NT2/D1 (cell line): Measurements from ENCODE around the gene HOXD4.

Experiments used
- DNase-seq: peaks from one replicate; pipeline ENCODE4 v3.0.0-alpha.2; 2011; ENCODE audit warnings: low read depth, low spot score
- H3K27me3 ChIP-seq: 2 replicates; pipeline ENCODE4 v1.6.0; 2011; ENCODE audit warnings: mild to moderate bottlenecking; ENCODE audit not compliant: insufficient read length, insufficient read depth
- H3K36me3 ChIP-seq: 2 replicates; pipeline ENCODE4 v1.6.1; 2011; ENCODE audit warnings: mild to moderate bottlenecking, low read length, mixed read lengths; ENCODE audit not compliant: insufficient read depth, insufficient read length
- H3K4me1 ChIP-seq: 2 replicates; pipeline ENCODE4 v1.5.1; 2011; ENCODE audit not compliant: insufficient read depth, insufficient read length
- H3K4me3 ChIP-seq: 2 replicates; pipeline ENCODE4 v1.5.1; 2011; ENCODE audit warnings: low read depth; ENCODE audit not compliant: insufficient read length
- H3K9ac ChIP-seq: 2 replicates; pipeline ENCODE4 v1.6.0; 2011; ENCODE audit warnings: low read depth; ENCODE audit not compliant: insufficient read length
- H3K9me3 ChIP-seq: 2 replicates; pipeline ENCODE4 v1.5.1; 2011; ENCODE audit warnings: mild to moderate bottlenecking, low read length; ENCODE audit not compliant: insufficient read depth
- SUZ12 ChIP-seq: IDR thresholded peaks from 2 replicates; pipeline ENCODE4 v1.6.1; 2011; ENCODE audit not compliant: insufficient read length, insufficient read depth; ENCODE audit errors: extremely low read depth
- YY1 ChIP-seq: IDR thresholded peaks from 2 replicates; pipeline ENCODE4 v1.6.1; 2011; ENCODE audit not compliant: insufficient read length, insufficient read depth
- ZNF274 ChIP-seq: IDR thresholded peaks from 2 replicates; pipeline ENCODE4 v1.6.1; 2011; ENCODE audit warnings: mild to moderate bottlenecking, low read depth, low read length

The HOXD4 gene

GRCh38 chr2:176158186-176158591 is 6.8 kb downstream of the HOXD4 start:
- no peak for DNase-seq
- peaks cover 14% of the 10 kb centered on the region for H3K4me1 ChIP-seq
- no peak overlapping the region for H3K9ac ChIP-seq
- H3K27me3 ChIP-seq, result peaks cover 100% of the 10 kb centered on the region
- H3K36me3 ChIP-seq, result no peaks in the 10 kb centered on the region
- H3K9me3 ChIP-seq, result no peaks in the 10 kb centered on the region
- no peak overlapping the region for H3K4me3 ChIP-seq
- TF ChIP-seq ZNF274 (no peak), SUZ12 (no peak), YY1 (no peak)

- Histone ChIP-seq H3K4me1 (peaks cover 18% of the 10 kb centered on the region), H3K36me3 (no peaks in the 10 kb centered on the region), H3K27me3 (peaks cover 100% of the 10 kb centered on the region), H3K4me3 (peak overlapping the region; percentile 26), H3K9ac (no peak overlapping the region), H3K9me3 (no peaks in the 10 kb centered on the region)
- TF ChIP-seq ZNF274 (no peak), YY1 (no peak), SUZ12 (no peak)
- no peak for DNase-seq
Measured at GRCh38 chr2:176158855-176159662, 7.7 kb downstream of the HOXD4 start.

- Histone ChIP-seq H3K4me3 (peak overlapping the region; percentile 26), H3K9ac (peak overlapping the region; percentile 61), H3K4me1 (peaks cover 21% of the 10 kb centered on the region), H3K27me3 (peaks cover 100% of the 10 kb centered on the region), H3K9me3 (no peaks in the 10 kb centered on the region), H3K36me3 (no peaks in the 10 kb centered on the region)
- DNase-seq, result no peak
- no peak for TF ChIP-seq ZNF274
- TF ChIP-seq SUZ12, result no peak
Measured at GRCh38 chr2:176159663-176160250, 8.4 kb downstream of the HOXD4 start.

GRCh38 chr2:176160251-176160985 is 9.1 kb downstream of the HOXD4 start:
- Histone ChIP-seq H3K9me3 (no peaks in the 10 kb centered on the region), H3K4me3 (peak overlapping the region; percentile 26), H3K27me3 (peaks cover 100% of the 10 kb centered on the region), H3K9ac (peak overlapping the region; percentile 61), H3K4me1 (peaks cover 22% of the 10 kb centered on the region), H3K36me3 (no peaks in the 10 kb centered on the region)
- DNase-seq, result no peak
- TF ChIP-seq ZNF274 (no peak), SUZ12 (peak; percentile 97), YY1 (no peak)

GRCh38 chr2:176160986-176161824 is 9.9 kb downstream of the HOXD4 start:
- Histone ChIP-seq H3K9ac (no peak overlapping the region), H3K27me3 (peaks cover 100% of the 10 kb centered on the region), H3K9me3 (no peaks in the 10 kb centered on the region), H3K36me3 (no peaks in the 10 kb centered on the region), H3K4me1 (peaks cover 20% of the 10 kb centered on the region), H3K4me3 (no peak overlapping the region)
- TF ChIP-seq SUZ12 (no peak), ZNF274 (no peak), YY1 (no peak)
- no peak for DNase-seq

- Histone ChIP-seq H3K4me3 (no peak overlapping the region), H3K27me3 (peaks cover 100% of the 10 kb centered on the region)
- no peak for DNase-seq
Measured at GRCh38 chr2:176161825-176162626, 10.7 kb downstream of the HOXD4 start.

More at GRCh38 chr2:176161825-176162626, 10.7 kb downstream of the HOXD4 start:
- TF ChIP-seq ZNF274 (no peak), YY1 (no peak), SUZ12 (peak; percentile 66)
- Histone ChIP-seq H3K9me3 (no peaks in the 10 kb centered on the region), H3K4me1 (peaks cover 20% of the 10 kb centered on the region), H3K9ac (no peak overlapping the region), H3K36me3 (no peaks in the 10 kb centered on the region)
